Measurements from ENCODE around the gene TPRG1L. TPM values are rescaled to one million over a fixed set of nuclear protein-coding genes. Genes with fewer than 3 reads are reported as not detected.
A peak's percentile ranks its signal among the peaks of the same experiment; 100 is the strongest.

TPRG1L gene
- total RNA-seq, 1 experiment from 2014 or later, result 22.5 TPM

- Mint-ChIP-seq H3K4me1 (ENCODE audit: low read depth, unreplicated experiment) (no peaks in the 10 kb centered on the region), H3K36me3 (ENCODE audit: insufficient read depth, unreplicated experiment) (peaks cover 16% of the 10 kb centered on the region), H3K27me3 (ENCODE audit: unreplicated experiment) (peaks cover 29% of the 10 kb centered on the region), H3K4me3 (ENCODE audit: low read depth, unreplicated experiment) (peak within 1 kb of the TSS; percentile 74), H3K27ac (ENCODE audit: unreplicated experiment) (no peak within 1 kb of the TSS), H3K9me3 (ENCODE audit: low read depth, unreplicated experiment) (no peaks in the 10 kb centered on the region)
- DNase-seq, result peak; percentile 83
- BruUV-seq (replicated peaks), result no TSS peak
- CTCF ChIA-PET, result no interaction called here
- no peak for TF ChIP-seq CTCF (IDR thresholded peaks at IDR 0.05; ENCODE audit: unreplicated experiment)
- intact Hi-C loops (cut with micrococcal nuclease; ENCODE audit: unreplicated experiment), result loop anchor here (10.0 kb wide), 1 partner anchor 75 kb away; no protein-coding TSS in a partner anchor
Observed at GRCh38 chr1:3649342-3650247, 24.8 kb downstream of the TPRG1L start, which contains the start of gene WRAP73. TSS of gene WRAP73 (minus strand) at chr1:3650103. CDS start at chr1:3649999, 104 bp downstream.

- intact Hi-C loops (cut with micrococcal nuclease; ENCODE audit: unreplicated experiment), result loop anchor here (10.0 kb wide), 1 partner anchor 74 kb away; no protein-coding TSS in a partner anchor
- H3K4me1 Mint-ChIP-seq (ENCODE audit: low read depth, unreplicated experiment), result no peaks in the 10 kb centered on the region
- no peak overlapping the region for H3K27ac Mint-ChIP-seq (ENCODE audit: unreplicated experiment)
- BruUV-seq (replicated peaks), result no TSS peak
- no peak for TF ChIP-seq CTCF (IDR thresholded peaks at IDR 0.05; ENCODE audit: unreplicated experiment)
- peaks cover 16% of the 10 kb centered on the region for H3K36me3 Mint-ChIP-seq (ENCODE audit: insufficient read depth, unreplicated experiment)
- CTCF ChIA-PET, result no interaction called here
- H3K9me3 Mint-ChIP-seq (ENCODE audit: low read depth, unreplicated experiment), result no peaks in the 10 kb centered on the region
- peaks cover 35% of the 10 kb centered on the region for H3K27me3 Mint-ChIP-seq (ENCODE audit: unreplicated experiment)
- H3K4me3 Mint-ChIP-seq (ENCODE audit: low read depth, unreplicated experiment), result peak overlapping the region; percentile 74
- no peak for DNase-seq
Observed at GRCh38 chr1:3650248-3651025, 25.6 kb downstream of the TPRG1L start.

GRCh38 chr1:3651026-3651929 lies 26.5 kb downstream of the TPRG1L start:
- Mint-ChIP-seq H3K4me1 (ENCODE audit: low read depth, unreplicated experiment) (no peaks in the 10 kb centered on the region), H3K4me3 (ENCODE audit: low read depth, unreplicated experiment) (peak overlapping the region; percentile 51), H3K36me3 (ENCODE audit: insufficient read depth, unreplicated experiment) (peaks cover 11% of the 10 kb centered on the region), H3K9me3 (ENCODE audit: low read depth, unreplicated experiment) (no peaks in the 10 kb centered on the region), H3K27me3 (ENCODE audit: unreplicated experiment) (peaks cover 43% of the 10 kb centered on the region), H3K27ac (ENCODE audit: unreplicated experiment) (no peak overlapping the region)
- intact Hi-C loops (cut with micrococcal nuclease; ENCODE audit: unreplicated experiment), result loop anchor here (10.0 kb wide), 1 partner anchor 74 kb away; no protein-coding TSS in a partner anchor
- CTCF ChIA-PET, result interaction anchor here (0.6 kb wide), 1 partner anchor 73 kb away, joined by 4 read pairs; no protein-coding TSS in a partner anchor
- TF ChIP-seq CTCF (IDR thresholded peaks at IDR 0.05; ENCODE audit: unreplicated experiment), result no peak
- no TSS peak for BruUV-seq (replicated peaks)
- no peak for DNase-seq

Measured in Calu3 (cell line).